Suprapubic skin (tissue), 4 donors: ENCODE data around the gene TOPBP1. TPM values are rescaled to one million over a fixed set of nuclear protein-coding genes. Genes with fewer than 3 reads are reported as not detected.
A peak's percentile ranks its signal among the peaks of the same experiment; 100 is the strongest.

Experiments used
- DNase-seq, 2 donors: peaks; one replicate each; pipeline ENCODE4 v3.0.0-alpha.2; 2019; ENCODE audit warnings: low spot score in 2 of 2
- H3K27ac ChIP-seq: fragments of 200-600 bp; sonication (generic); one replicate; pipeline ENCODE4 v1.5.1; 2019
- H3K27me3 ChIP-seq: fragments of 200-600 bp; sonication (generic); one replicate; pipeline ENCODE4 v1.5.1; 2019
- H3K36me3 ChIP-seq: fragments of 200-600 bp; sonication (generic); one replicate; pipeline ENCODE4 v1.5.1; 2019
- H3K4me1 ChIP-seq: fragments of 200-600 bp; sonication (generic); one replicate; pipeline ENCODE4 v1.5.1; 2019
- H3K4me3 ChIP-seq: fragments of 200-600 bp; sonication (generic); one replicate; pipeline ENCODE4 v1.5.1; 2019; ENCODE audit warnings: mild to moderate bottlenecking
- H3K9me3 ChIP-seq: fragments of 200-600 bp; sonication (generic); one replicate; pipeline ENCODE4 v1.5.1; 2019
- CTCF ChIP-seq, 2 donors: fragments of 200-600 bp in 1 of 2; fragments of 450-650 bp in 1 of 2; sonication (generic) in 1 of 2; IDR thresholded peaks; one replicate each; pipeline ENCODE4 v1.5.1; 2016 to 2019; ENCODE audit warnings: antibody characterized with exemption in 2 of 2, mild to moderate bottlenecking in 1 of 2, moderate library complexity in 1 of 2
- EP300 ChIP-seq: sonication (generic); formaldehyde crosslinking; IDR thresholded peaks from one replicate; pipeline ENCODE4 v1.6.1; 2017; ENCODE audit warnings: antibody characterized with exemption
- POLR2A ChIP-seq, 2 donors: fragments of 450-650 bp; IDR thresholded peaks; one replicate each; pipeline ENCODE4 v1.6.1; 2017; ENCODE audit warnings: antibody characterized with exemption in 2 of 2, mild to moderate bottlenecking in 2 of 2, moderate library complexity in 2 of 2
- POLR2AphosphoS5 ChIP-seq, 3 donors: sonication (generic); formaldehyde crosslinking; IDR thresholded peaks; one replicate each; pipeline ENCODE4 v1.6.1; 2017; ENCODE audit warnings: antibody characterized with exemption in 3 of 3
- WGBS: methylation state at CpG from one replicate; pipeline ENCODE4 v1.1.5; 2018; 5-methylcytosine and 5-hydroxymethylcytosine counted together
- total RNA-seq, 4 donors: library from RNA; depleted of rRNA; stranded (reverse); fragments of >200 nt; gene quantifications; one replicate each; pipeline ENCODE4 v1.1.0, GENCODE V29; 2016

The TOPBP1 gene
- total RNA-seq, 4 donors from 2014 or later, result 26.3 to 55.8 (median 33.8) TPM

- DNase-seq, result no peak
- 51% methylated on average over 7 of the region's 7 CpGs for WGBS
- Histone ChIP-seq H3K4me3 (no peak overlapping the region), H3K4me1 (peaks cover 24% of the 10 kb centered on the region), H3K9me3 (no peaks in the 10 kb centered on the region), H3K27ac (no peak overlapping the region), H3K27me3 (no peaks in the 10 kb centered on the region), H3K36me3 (peaks cover under 1% of the 10 kb centered on the region)
- TF ChIP-seq CTCF (IDR thresholded peaks at IDR 0.05) (peak in 1 of 2 donors; percentile 41), EP300 (no peak)
These were observed 2.0 kb upstream of the TOPBP1 start for GRCh38 chr3:133663569-133664313.

GRCh38 chr3:133662278-133662651, 524 bp upstream of the TOPBP1 start:
- WGBS, result 9% methylated on average over 7 of the region's 7 CpGs
- no peak for TF ChIP-seq POLR2A (IDR thresholded peaks at IDR 0.05)
- no peak for TF ChIP-seq EP300
- TF ChIP-seq CTCF (IDR thresholded peaks at IDR 0.05), result no peak
- TF ChIP-seq POLR2AphosphoS5 (IDR thresholded peaks at IDR 0.05), result no peak
- DNase-seq, result no peak

GRCh38 chr3:133659806-133660205, 1.9 kb downstream of the TOPBP1 start:
- 76% methylated on average over 2 of the region's 2 CpGs for WGBS
- Histone ChIP-seq H3K9me3 (no peaks in the 10 kb centered on the region), H3K27me3 (no peaks in the 10 kb centered on the region), H3K36me3 (peaks cover 33% of the 10 kb centered on the region), H3K4me3 (no peak overlapping the region), H3K4me1 (peaks cover 24% of the 10 kb centered on the region), H3K27ac (no peak overlapping the region)
- TF ChIP-seq EP300 (no peak), POLR2A (IDR thresholded peaks at IDR 0.05) (no peak), POLR2AphosphoS5 (IDR thresholded peaks at IDR 0.05) (no peak), CTCF (IDR thresholded peaks at IDR 0.05) (no peak)
- no peak for DNase-seq

More at GRCh38 chr3:133662278-133662651, 524 bp upstream of the TOPBP1 start:
- H3K36me3 ChIP-seq, result peaks cover 11% of the 10 kb centered on the region
- H3K9me3 ChIP-seq, result no peaks in the 10 kb centered on the region
- H3K27ac ChIP-seq, result peak overlapping the region; percentile 83
- peak overlapping the region; percentile 76 for H3K4me3 ChIP-seq
- peaks cover 24% of the 10 kb centered on the region for H3K4me1 ChIP-seq
- H3K27me3 ChIP-seq, result no peaks in the 10 kb centered on the region

GRCh38 chr3:133655731-133656515, 5.8 kb downstream of the TOPBP1 start:
- no peak overlapping the region for H3K4me3 ChIP-seq
- TF ChIP-seq EP300 (no peak), POLR2AphosphoS5 (IDR thresholded peaks at IDR 0.05) (no peak), POLR2A (IDR thresholded peaks at IDR 0.05) (no peak), CTCF (IDR thresholded peaks at IDR 0.05) (no peak)
- H3K27me3 ChIP-seq, result no peaks in the 10 kb centered on the region
- H3K4me1 ChIP-seq, result peaks cover 11% of the 10 kb centered on the region
- no peaks in the 10 kb centered on the region for H3K9me3 ChIP-seq
- WGBS, result 80% methylated on average over 4 of the region's 4 CpGs
- no peak for DNase-seq
- no peak overlapping the region for H3K27ac ChIP-seq
- peaks cover 54% of the 10 kb centered on the region for H3K36me3 ChIP-seq

DNA sequence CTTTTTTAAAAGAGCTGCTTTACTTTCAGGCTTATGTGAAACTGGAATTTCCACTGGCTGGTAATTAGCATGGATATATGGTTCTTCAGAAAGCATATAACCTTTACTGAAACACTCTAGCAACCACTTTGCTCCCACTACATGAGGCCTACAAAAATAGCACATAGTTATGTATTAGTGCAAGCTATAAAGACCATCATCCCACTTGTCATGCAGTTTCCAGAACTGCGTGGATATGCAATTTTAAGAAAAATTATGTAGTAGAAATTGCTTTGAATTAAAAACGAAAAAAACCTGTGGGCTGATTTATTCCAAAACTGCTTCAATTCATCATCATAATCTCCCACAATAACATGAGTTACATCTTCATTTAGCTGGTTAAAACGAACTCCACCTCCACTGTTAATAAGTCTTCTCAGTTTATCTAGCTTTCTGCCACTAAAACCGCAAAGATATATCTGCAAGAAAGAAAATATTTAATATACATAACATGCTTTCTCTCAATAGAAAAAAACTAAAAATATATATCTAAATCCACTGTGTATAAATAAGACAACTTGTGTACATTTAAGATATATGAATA, 12.2 kb downstream of the TOPBP1 start:
- H3K9me3 ChIP-seq, result no peaks in the 10 kb centered on the region
- no peak overlapping the region for H3K27ac ChIP-seq
- peaks cover 54% of the 10 kb centered on the region for H3K36me3 ChIP-seq
- WGBS, result 87% methylated on average over 4 of the region's 4 CpGs
- H3K4me3 ChIP-seq, result no peak overlapping the region
- no peak for DNase-seq
- H3K4me1 ChIP-seq, result peaks cover 3% of the 10 kb centered on the region
- TF ChIP-seq POLR2AphosphoS5 (IDR thresholded peaks at IDR 0.05) (no peak), CTCF (IDR thresholded peaks at IDR 0.05) (no peak), EP300 (no peak), POLR2A (IDR thresholded peaks at IDR 0.05) (no peak)
- H3K27me3 ChIP-seq, result no peaks in the 10 kb centered on the region
